Measurements from ENCODE around the gene SLIT3.

The SLIT3 gene

GRCh38 chr5:169065400-169065799, 235.5 kb downstream of the SLIT3 start:
- TF ChIP-seq CTCF (conservative IDR thresholded peaks at IDR 0.05; ENCODE audit: low read length), result no peak
- DNase-seq (ENCODE audit: low read depth), result peak; percentile 34

GRCh38 chr5:169064093-169064492, 236.8 kb downstream of the SLIT3 start:
- no peak for TF ChIP-seq CTCF (conservative IDR thresholded peaks at IDR 0.05; ENCODE audit: low read length)

More at GRCh38 chr5:169065400-169065799, 235.5 kb downstream of the SLIT3 start:
- no peak overlapping the region for H3K4me3 ChIP-seq (ENCODE audit: low read length)

GRCh38 chr5:169063316-169063953, 237.5 kb downstream of the SLIT3 start:
- no peak for TF ChIP-seq CTCF (conservative IDR thresholded peaks at IDR 0.05; ENCODE audit: low read length)
- H3K4me3 ChIP-seq (ENCODE audit: low read length), result no peak overlapping the region
- no peak for DNase-seq (ENCODE audit: low read depth)

More at GRCh38 chr5:169064093-169064492, 236.8 kb downstream of the SLIT3 start:
- peak; percentile 52 for DNase-seq (ENCODE audit: low read depth)
- no peak overlapping the region for H3K4me3 ChIP-seq (ENCODE audit: low read length)

GRCh38 chr5:169062690-169063089, 238.2 kb downstream of the SLIT3 start:
- no peak for DNase-seq (ENCODE audit: low read depth)
- no peak for TF ChIP-seq CTCF (conservative IDR thresholded peaks at IDR 0.05; ENCODE audit: low read length)

GRCh38 chr5:169054506-169054905, 246.4 kb downstream of the SLIT3 start:
- no peak overlapping the region for H3K4me3 ChIP-seq (ENCODE audit: low read length)
- TF ChIP-seq CTCF (conservative IDR thresholded peaks at IDR 0.05; ENCODE audit: low read length), result no peak
- DNase-seq (ENCODE audit: low read depth), result no peak

More at GRCh38 chr5:169062690-169063089, 238.2 kb downstream of the SLIT3 start:
- no peak overlapping the region for H3K4me3 ChIP-seq (ENCODE audit: low read length)

GRCh38 chr5:169052207-169052606, 248.7 kb downstream of the SLIT3 start:
- H3K4me3 ChIP-seq (ENCODE audit: low read length), result no peak overlapping the region
- no peak for TF ChIP-seq CTCF (conservative IDR thresholded peaks at IDR 0.05; ENCODE audit: low read length)
- peak; percentile 74 for DNase-seq (ENCODE audit: low read depth)

GRCh38 chr5:169051351-169051750, 249.6 kb downstream of the SLIT3 start:
- H3K4me3 ChIP-seq (ENCODE audit: low read length), result no peak overlapping the region
- DNase-seq (ENCODE audit: low read depth), result no peak
- TF ChIP-seq CTCF (conservative IDR thresholded peaks at IDR 0.05; ENCODE audit: low read length), result no peak
